NCI-H2227 (cell line): ENCODE data around the gene LDB1.

Source experiments
- DNase-seq: peaks from one replicate; lab custom pipeline; 2025; ENCODE audit not compliant: unreplicated experiment; lab: John Stamatoyannopoulos, UW

Gene LDB1

DNA sequence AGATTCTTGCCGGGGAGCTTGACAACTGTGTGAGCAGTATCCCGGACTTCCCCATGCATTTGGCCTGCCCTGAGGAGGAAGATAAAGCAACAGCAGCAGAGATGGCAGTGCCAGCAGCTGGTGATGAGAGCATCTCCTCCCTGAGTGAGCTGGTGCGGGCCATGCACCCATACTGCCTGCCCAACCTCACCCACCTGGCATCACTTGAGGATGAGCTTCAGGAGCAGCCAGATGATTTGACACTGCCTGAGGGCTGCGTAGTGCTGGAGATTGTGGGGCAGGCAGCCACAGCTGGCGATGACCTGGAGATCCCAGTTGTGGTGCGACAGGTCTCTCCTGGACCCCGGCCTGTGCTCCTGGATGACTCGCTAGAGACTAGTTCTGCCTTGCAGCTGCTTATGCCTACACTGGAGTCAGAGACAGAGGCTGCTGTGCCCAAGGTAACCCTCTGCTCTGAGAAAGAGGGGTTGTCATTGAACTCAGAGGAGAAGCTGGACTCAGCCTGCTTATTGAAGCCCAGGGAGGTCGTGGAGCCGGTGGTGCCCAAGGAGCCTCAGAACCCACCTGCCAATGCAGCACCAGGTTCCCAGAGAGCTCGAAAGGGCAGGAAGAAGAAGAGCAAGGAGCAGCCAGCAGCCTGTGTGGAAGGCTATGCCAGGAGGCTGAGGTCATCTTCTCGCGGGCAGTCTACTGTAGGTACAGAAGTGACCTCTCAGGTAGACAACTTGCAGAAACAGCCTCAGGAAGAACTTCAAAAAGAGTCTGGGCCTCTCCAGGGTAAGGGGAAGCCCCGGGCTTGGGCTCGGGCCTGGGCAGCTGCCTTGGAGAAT is 19.3 kb upstream of the LDB1 start:
- DNase-seq, result no peak

- DNase-seq, result peak; percentile 50
Observed at GRCh38 chr10:102135956-102136526, 15.9 kb upstream of the LDB1 start.

GRCh38 chr10:102134416-102134815 is 14.2 kb upstream of the LDB1 start:
- DNase-seq, result no peak

- DNase-seq, result peak; percentile 82
Observed at GRCh38 chr10:102133373-102134195, 13.4 kb upstream of the LDB1 start.

- peak; percentile 96 for DNase-seq
Observed at GRCh38 chr10:102132563-102133372, 12.6 kb upstream of the LDB1 start, which contains the start of gene PPRC1. Gene PPRC1, plus strand, starts transcription at chr10:102133040. Its CDS starts 29 bp downstream, at chr10:102133069.

DNA sequence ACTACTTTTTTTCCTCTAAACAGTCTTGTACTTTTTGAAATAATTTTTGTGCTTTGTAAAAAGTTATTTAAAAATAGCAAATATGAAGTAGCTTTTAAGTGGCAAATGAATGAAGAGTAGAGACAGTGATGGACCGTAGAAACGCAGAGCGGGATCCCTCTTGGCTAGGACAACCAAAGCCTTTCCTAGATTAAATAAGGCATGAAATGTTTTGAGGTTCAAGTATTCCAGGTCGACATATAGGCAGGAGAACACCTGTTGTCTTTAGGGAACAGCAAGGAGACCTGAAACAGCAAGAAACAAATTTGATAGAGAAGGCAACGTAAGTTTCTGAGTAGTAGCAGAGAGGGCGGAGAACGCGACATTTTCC is 12.0 kb upstream of the LDB1 start:
- no peak for DNase-seq

DNA sequence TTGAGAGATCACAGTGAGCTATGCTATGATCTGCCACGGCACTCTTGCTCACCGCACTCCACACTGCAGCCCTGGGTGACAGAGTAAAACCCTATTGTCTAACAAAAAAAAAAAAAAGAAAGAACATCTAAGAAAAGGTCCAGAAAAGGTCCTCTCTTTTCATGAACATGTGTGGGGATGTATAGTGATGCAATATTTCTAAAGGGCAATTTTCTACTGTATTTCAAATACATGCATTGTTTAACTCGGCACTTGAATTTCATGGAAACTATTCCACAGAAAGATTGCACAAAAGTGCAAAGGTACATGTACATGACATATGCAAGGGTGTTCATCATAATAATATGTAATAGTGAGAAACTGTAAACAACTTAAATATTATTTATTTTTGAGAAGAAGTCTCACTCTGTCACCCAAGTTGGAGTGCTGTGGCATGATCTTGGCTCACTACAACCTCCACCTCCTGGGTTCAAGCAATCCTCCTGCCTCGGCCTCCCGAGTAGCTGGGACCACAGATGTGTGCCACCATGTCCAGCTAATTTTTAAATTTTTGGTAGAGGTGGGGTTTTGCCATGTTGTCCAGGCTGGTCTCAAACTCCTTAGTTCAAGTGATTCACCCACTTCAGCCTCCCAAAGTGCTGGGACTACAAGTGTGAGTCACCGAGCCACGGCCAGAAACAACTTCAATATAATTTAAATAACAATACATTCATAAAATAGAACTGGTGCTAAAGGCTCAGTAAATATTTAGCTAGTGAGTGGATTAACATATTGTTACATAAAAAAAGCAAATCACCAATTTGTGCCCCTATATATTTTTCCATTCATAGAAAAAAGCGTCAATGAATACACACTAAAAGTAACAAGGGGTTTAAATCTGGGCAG is 11.4 kb upstream of the LDB1 start:
- DNase-seq, result no peak

- DNase-seq, result no peak
Observed at GRCh38 chr10:102123223-102123622, 3.1 kb upstream of the LDB1 start.

- no peak for DNase-seq
Observed at GRCh38 chr10:102122450-102122849, 2.3 kb upstream of the LDB1 start.

DNA sequence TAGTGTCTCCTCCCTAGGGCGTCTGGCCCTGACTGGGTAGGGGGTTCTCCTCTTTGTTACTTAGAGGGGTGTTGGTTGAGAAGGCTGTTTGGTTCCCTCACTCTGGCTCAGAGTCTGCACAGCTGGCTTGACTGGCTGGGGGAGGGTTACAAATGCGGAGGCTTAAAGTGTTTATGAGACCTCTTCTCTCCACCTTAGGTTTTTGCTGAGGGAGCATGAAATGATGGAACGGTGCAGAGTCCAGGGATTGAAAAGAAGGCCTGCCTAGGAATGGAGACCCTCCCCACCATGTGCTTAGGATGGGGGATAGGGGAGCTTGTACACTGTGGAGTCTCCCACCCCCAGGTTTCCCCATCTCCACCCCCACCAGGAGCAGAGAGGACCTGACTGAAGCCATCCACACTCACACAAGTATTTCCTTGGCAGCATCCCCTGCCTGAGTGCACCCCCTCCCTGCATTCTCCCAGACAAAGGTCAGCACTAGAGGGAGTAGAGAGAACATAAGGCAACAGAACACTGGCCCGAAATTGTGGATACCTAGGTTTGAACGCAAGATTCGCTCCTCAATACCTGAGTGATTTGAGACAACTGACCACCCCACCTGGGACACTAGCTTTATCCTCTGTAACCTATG is 1.7 kb upstream of the LDB1 start:
- peak; percentile 56 for DNase-seq

DNA sequence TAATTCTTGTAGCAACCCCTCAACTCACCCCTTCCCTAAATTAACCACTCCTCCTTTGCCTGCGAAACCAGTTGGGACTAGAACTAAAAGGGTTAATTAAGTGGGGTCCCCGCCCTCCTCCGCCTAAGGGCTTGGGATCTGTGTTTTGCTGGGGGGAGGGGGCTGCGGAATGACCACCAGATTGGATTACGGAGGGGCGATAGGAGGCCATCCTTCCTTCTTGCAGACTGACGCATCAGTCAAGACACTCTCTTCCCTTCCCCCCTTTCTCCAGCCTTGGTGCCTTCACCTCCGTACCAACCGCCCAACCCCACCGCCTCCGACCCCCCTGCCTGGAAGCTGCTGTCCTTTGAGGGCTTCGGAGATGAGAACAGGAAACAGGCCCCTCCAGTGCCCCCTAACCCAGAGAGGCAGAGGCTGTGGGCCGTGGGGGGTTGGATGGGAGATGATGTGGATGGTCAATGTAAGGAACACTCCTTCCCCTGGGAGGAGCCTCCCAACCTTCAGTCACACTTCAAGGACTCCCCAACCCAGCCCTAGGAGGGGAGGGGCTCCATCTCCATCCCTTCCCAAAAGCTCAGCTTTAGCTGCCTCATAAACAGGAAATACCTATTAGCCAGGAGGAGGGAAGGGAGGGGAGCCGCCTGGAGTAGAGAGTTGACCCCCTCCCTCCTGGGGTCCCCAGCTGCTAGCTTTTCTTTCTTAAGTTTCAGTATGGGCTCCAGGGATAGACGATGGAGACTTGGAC is 997 bp upstream of the LDB1 start:
- DNase-seq, result peak; percentile 88

DNA sequence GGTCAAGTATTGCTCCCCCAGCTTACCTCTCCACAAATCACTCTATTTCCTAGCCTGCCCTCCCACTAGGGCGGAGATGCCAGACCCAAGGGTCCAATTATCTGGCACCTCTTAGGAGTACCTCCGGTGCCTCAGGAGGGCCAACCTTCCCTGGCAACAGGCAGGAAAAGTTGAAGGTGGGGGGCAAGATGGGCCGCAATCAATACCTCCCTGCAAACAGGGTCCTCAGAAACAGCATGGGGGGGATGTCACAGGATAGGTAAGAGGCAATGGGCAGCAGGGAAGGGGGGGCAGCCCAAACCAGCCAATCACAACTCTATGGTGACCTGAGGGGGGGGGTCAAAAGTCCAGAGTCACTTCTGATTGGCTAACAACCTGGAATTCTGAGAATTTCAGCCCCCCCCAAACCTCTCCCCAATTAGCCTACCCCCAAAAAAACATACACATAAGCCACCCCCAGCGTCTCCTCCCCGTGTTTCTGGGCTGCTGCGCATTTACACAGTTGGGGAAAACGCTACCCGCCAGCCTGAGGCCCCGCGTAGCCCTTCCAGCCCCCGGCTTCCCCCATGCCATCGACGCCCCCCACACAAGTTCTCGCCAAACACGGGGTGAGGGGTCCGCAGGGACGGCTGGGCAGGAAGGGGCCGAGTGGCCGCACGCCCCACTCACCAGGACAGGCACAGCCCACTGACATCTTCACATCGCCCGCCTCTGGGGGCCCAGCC is 589 bp downstream of the LDB1 start:
- peak; percentile 30 for DNase-seq

GRCh38 chr10:102118867-102119266 is 1.3 kb downstream of the LDB1 start:
- peak; percentile 18 for DNase-seq

DNA sequence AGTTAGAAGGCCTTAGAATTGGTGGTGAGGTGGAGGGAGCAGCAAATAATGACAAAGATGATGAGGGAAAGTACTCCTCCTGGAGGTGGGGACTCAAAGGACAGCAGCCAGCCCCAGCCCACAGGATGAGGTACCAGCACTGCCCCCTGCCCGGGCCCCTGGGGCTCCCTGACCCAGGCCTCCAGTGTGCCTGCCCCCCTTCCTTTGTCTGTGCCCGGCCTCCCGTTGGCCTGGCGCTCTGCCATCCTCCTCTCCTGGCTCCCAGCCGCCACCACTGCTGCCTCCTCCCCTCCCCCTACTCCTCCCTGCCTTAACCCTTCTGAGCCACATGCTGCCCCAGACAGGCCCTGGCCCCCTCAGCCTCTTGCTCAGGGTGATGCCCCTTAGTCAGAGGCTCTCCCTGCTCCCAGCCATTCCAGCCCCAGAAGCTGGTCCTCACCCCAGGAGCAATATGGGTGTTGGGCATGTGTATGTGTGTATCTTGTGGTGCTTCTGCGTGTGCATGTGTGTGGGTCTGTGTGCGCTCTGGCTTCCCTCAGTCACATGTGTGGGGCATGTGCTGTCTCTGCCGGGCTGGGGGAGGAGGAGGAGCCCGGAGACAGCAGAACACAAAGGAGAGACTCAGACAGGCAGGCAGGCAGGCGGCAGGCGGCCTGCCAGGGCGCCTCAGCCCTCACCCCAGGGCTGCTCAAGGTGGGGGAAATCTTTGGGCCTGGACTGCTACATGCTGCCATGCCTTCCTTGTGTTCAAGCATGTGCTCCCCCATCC is 2.6 kb downstream of the LDB1 start:
- DNase-seq, result peak; percentile 72

GRCh38 chr10:102116656-102117055 is 3.5 kb downstream of the LDB1 start:
- DNase-seq, result no peak

GRCh38 chr10:102115775-102116174 is 4.4 kb downstream of the LDB1 start:
- no peak for DNase-seq

DNA sequence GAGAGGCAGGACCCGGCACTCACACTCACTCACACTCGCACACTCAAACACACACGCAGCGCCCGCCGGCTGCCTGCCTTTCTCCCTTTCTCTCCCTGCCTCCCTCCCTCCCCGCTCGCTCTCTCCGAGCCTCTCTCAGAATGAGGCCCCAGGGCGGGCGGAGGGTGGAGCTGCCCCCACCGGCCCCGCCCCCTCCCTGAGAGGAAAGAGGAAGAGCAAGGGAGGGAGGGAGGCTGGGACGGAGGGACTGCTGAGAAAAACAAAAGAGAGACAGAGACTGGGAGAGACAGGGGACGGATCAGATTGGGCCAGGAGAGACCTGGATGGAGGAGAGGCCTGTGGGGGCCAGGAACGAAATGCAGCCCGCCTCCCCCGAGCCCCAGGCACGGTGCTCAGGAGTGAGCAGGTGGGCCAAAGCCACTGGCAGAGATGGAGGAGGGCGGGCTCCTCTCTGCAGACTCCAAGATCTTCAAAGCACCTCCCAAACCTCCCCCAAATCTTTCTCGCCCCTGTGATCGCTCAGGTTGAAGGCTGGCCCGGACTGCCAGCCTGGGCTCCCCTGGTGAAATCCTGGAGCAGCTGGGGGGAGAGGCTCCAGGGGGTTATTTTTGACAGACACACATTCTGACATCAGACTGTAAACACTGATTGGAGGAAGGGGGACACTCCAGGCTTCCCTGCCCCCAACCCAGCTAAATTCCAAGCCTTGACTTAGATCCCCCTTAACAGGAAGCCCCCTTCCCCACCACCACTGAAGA is 5.1 kb downstream of the LDB1 start:
- DNase-seq, result peak; percentile 84
